ENCODE measurements around the gene EIF4A2. TPM values are rescaled to one million over a fixed set of nuclear protein-coding genes. Genes with fewer than 3 reads are reported as not detected.

Gene EIF4A2
- total and polyA plus RNA-seq, 9 of the 15 experiments (the other 6 are each of a cell fraction or from before 2014, with no cell fraction given), result 307 to 754 (median 435) TPM

- TF ChIP-seq MBD1 (CRISPR knock-in tag; IDR thresholded peaks at IDR 0.05) (no peak), ZNF764 (CRISPR knock-in tag; IDR thresholded peaks at IDR 0.05; ENCODE audit: low read depth) (no peak), MCM2 (IDR thresholded peaks at IDR 0.05; ENCODE audit: low read depth) (no peak), HNRNPLL (IDR thresholded peaks at IDR 0.05; ENCODE audit: low read depth, low read length, poor library complexity, severe bottlenecking) (no peak), BCLAF1 (IDR thresholded peaks at IDR 0.05; ENCODE audit: borderline replicate concordance in 1 of 2, control insufficient read depth in 1 of 2, low read depth in 2 of 2, low read length in 1 of 2) (peak in 1 of 2 experiments; percentile 58; a peak in 1 of 4 replicates), CEBPG (CRISPR knock-in tag; IDR thresholded peaks at IDR 0.05) (no peak), CEBPG (tag; conservative IDR thresholded peaks at IDR 0.05 in 1 of 2, IDR thresholded peaks at IDR 0.05 in 1 of 2) (no peak), POLR2AphosphoS2 (IDR thresholded peaks at IDR 0.05; ENCODE audit: low read length) (peak; percentile 99), MLX (CRISPR knock-in tag; conservative IDR thresholded peaks at IDR 0.05) (0 out of 4 replicates have a peak, but pooled peaks of 1 of the 2 experiments have one; percentile 68), ZNF398 (CRISPR knock-in tag; IDR thresholded peaks at IDR 0.05) (no peak), NONO (IDR thresholded peaks at IDR 0.05; ENCODE audit: low read depth in 2 of 2, low read length in 1 of 2) (no peak), ZNF232 (CRISPR knock-in tag; IDR thresholded peaks at IDR 0.05) (no peak), CCNT2 (IDR thresholded peaks at IDR 0.05; ENCODE audit: borderline replicate concordance, extremely low read depth, insufficient read length, low read depth, low read length) (no peak), ZNF449 (CRISPR knock-in tag; IDR thresholded peaks at IDR 0.05) (no peak), MIER1 (IDR thresholded peaks at IDR 0.05; ENCODE audit: low read depth) (no peak), DNMT1 (IDR thresholded peaks at IDR 0.05) (no peak), FOXJ2 (tag; IDR thresholded peaks at IDR 0.05) (no peak)
Observed at GRCh38 chr3:186790261-186790981, 7.0 kb downstream of the EIF4A2 start (continued).

Measured in K562 (cell line).